AG04449 (cell line): Measurements from ENCODE around the gene CDC37.
"Not testable (repeated sequence)": the region's sequence is repeated elsewhere in the genome, so short reads cannot be mapped to it uniquely, and the experiment has no call there.

ENCODE experiments used
- CTCF ChIA-PET: fragments of 350-600 bp; formaldehyde crosslinking; extraction: SDS; loops from one replicate; lab custom pipeline; 2021; ENCODE audit warnings: antibody characterized with exemption; lab: Yijun Ruan, JAX
- POLR2A ChIA-PET: fragments of 400-600, 350-600 bp; formaldehyde crosslinking; extraction: SDS; loops from one replicate; lab custom pipeline; 2020; ENCODE audit warnings: antibody characterized with exemption, inconsistent platforms; lab: Yijun Ruan, JAX
- DNase-seq: peaks from one replicate; pipeline ENCODE4 v3.0.0-alpha.2; 2010; ENCODE audit warnings: low read depth, low spot score
- H3K4me3 ChIP-seq: 2 replicates; pipeline ENCODE4 v1.5.1; 2011; ENCODE audit warnings: low read depth, mild to moderate bottlenecking, control low read depth, low read length
- CTCF ChIP-seq: IDR thresholded peaks from one replicate; pipeline ENCODE4 v1.5.1; 2011; ENCODE audit warnings: mild to moderate bottlenecking, moderate library complexity, low read length, control low read depth, inconsistent platforms; ENCODE audit not compliant: insufficient read depth; ENCODE audit errors: missing control alignments

CDC37 gene

GRCh38 chr19:10412257-10412977 lies 9.1 kb upstream of the CDC37 start:
- TF ChIP-seq CTCF = no peak
- CTCF ChIA-PET = interaction anchor here (0.6 to 20.1 kb wide), 7 partner anchors 7 to 365 kb away, joined by 3 to 392 read pairs (median 5); partner anchors contain the start of genes CDC37, ICAM1 and PDE4A
- POLR2A ChIA-PET = no interaction called here
- DNase-seq = no peak
- H3K4me3 ChIP-seq = no peak overlapping the region

- POLR2A ChIA-PET, DNase-seq, H3K4me3 ChIP-seq: not testable (repeated sequence)
- CTCF ChIA-PET = interaction anchor here (1.5 to 20.1 kb wide), 3 partner anchors 10 to 25 kb away, joined by 5 to 392 read pairs (median 13); partner anchors contain the start of gene PDE4A
These were observed 7.9 kb upstream of the CDC37 start for GRCh38 chr19:10411224-10411623.

DNA sequence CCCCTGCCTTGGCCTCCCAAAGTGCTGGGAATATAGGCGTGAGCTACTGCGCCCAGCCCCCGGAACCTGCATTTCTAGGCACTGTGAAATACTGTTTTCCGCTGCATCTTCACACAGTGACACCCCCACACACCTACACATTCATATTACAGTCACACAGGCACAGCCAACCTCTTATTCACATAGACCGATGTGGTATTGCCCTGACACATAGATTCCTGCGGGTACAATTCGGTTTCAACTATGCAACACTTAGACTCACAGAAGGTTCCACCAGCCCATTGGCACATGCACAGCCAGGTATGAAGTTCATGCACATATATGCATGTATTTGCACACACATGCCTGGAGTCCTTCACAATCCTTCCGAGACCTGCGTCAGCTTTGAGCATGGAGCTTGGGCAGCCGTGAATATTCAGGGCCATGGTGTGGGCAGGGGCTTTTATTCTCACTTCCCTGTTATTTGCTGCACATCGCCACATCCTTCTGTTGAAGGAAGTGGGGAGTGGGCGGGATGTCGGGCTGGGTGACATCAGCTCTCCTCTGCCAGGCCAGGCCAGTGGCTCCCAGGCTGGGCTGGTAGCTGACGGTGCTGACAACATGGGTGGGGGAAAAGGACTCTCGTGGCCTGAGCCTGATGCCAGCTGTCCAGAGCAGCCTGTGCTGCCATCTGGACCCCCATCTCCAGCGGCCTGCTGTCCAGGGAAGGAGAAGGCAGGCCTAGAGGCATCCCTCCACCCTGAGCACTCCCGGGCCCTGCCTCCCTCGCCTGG lies 5.4 kb upstream of the CDC37 start:
- POLR2A ChIA-PET = no interaction called here
- no peak for TF ChIP-seq CTCF
- DNase-seq = no peak
- no peak overlapping the region for H3K4me3 ChIP-seq
- CTCF ChIA-PET = interaction anchor here (1.3 to 20.1 kb wide), 5 partner anchors 7 to 159 kb away, joined by 3 to 392 read pairs (median 8); partner anchors contain the start of gene PDE4A

- CTCF ChIA-PET = interaction anchor here (1.6 to 41.8 kb wide), 6 partner anchors 9 to 144 kb away, joined by 4 to 1180 read pairs (median 136); partner anchors contain the start of genes ICAM1 and PDE4A
- DNase-seq = no peak
- POLR2A ChIA-PET = no interaction called here
- TF ChIP-seq CTCF = no peak
- no peak overlapping the region for H3K4me3 ChIP-seq
These were observed 3.8 kb upstream of the CDC37 start for GRCh38 chr19:10407096-10407495.

DNA sequence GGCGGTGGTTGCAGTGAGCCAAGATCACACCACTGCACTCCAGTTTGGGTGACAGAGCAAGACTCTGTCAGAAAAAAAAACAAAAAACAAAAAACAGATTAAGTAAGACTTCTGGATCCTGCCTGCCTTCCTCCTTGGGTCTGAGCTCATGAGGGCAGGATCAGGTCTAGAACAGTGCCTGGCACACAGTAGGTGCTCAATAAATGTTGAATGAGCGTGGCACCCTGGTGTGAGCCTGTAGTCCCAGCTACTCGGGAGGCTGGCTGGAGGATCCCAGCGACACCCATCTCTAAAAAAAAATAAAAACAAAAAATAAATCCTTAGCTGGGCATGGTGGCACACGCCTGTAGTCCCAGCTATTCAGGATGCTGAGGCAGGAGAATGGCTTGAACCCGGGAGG lies 2.8 kb upstream of the CDC37 start:
- no peak for TF ChIP-seq CTCF
- H3K4me3 ChIP-seq = no peak overlapping the region
- ChIA-PET POLR2A (interaction anchor here (2.4 kb wide), 1 partner anchor 10 kb away, joined by 6 read pairs; no protein-coding TSS in a partner anchor), CTCF (interaction anchor here (1.1 to 41.8 kb wide), 11 partner anchors 9 to 293 kb away, joined by 4 to 1180 read pairs (median 11); partner anchors contain the start of genes ICAM1 and PDE4A)
- DNase-seq = no peak

DNA sequence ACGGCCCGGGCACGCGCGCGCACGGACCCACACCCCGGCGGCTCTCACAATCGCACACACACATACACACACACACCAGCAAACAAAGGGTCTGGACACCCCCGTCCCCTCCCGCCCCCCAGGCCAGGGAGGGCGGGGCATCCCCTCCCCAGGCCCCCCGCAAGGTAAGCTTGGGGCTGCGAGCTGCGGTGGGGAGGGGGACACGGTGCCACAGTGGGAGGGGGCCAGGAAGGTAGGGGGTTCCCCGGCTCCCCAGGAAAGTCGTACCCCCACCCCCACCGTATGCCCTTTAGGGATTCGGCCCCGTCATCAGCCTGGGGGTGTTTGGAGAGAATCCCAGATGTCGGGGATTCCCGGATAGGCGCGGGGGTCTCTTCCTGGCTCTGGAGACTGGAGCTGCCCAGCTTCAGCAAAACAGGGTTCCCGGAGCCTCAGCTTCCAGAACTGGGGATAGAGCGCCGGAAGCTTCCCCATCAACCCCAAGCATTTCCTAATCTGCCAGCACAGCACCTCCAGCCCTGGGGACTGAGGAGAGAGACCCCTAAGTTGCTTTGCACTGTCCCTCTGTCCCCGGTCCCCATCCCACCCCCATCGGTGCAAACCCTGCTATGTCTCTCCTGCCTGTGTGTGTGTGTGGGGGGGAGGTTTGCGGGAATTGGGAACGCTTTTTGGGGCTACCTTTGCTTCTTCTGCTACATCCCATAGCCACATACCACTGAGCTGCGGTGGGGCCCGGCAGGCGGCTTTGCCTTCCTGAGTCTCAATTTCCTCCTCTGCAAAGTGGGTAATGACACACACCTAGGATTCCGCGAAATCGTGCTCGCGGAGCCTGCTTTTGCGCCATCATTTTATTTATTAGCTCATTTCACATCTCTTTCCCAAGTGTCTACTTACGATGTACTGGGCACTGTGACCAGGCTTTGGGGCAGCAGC lies 1.8 kb upstream of the CDC37 start:
- POLR2A ChIA-PET = interaction anchor here (0.5 to 2.4 kb wide), 2 partner anchors 11 to 19 kb away, joined by 4 to 6 read pairs; no protein-coding TSS in a partner anchor
- CTCF ChIA-PET = interaction anchor here (0.6 to 41.8 kb wide), 24 partner anchors 11 to 296 kb away, joined by 3 to 1180 read pairs (median 6); partner anchors contain the start of genes ICAM1, PDE4A and QTRT1

More for the DNA sequence above, 1.8 kb upstream of the CDC37 start:
- peak overlapping the region; percentile 98 for H3K4me3 ChIP-seq
- no peak for TF ChIP-seq CTCF
- DNase-seq = no peak
